Testis (tissue), 2 donors: Measurements from ENCODE around the gene TTLL9.

Experiments used
- POLR2A ChIP-seq: fragments of 450-650 bp; IDR thresholded peaks from one replicate; pipeline ENCODE4 v1.6.1; 2017; ENCODE audit warnings: antibody characterized with exemption, mild to moderate bottlenecking, moderate library complexity
- TF ChIP-seq, protein P1 (sequence below), 3 experiments: fragments of 450-650 bp in 2 of 3; fragments of 200-600 bp in 1 of 3; sonication (generic) in 1 of 3; IDR thresholded peaks; one replicate each; pipeline ENCODE4 v1.5.1; 2016 to 2019; ENCODE audit warnings: antibody characterized with exemption in 3 of 3, mild to moderate bottlenecking in 2 of 3, moderate library complexity in 1 of 3

- TF ChIP-seq, protein P1, sequence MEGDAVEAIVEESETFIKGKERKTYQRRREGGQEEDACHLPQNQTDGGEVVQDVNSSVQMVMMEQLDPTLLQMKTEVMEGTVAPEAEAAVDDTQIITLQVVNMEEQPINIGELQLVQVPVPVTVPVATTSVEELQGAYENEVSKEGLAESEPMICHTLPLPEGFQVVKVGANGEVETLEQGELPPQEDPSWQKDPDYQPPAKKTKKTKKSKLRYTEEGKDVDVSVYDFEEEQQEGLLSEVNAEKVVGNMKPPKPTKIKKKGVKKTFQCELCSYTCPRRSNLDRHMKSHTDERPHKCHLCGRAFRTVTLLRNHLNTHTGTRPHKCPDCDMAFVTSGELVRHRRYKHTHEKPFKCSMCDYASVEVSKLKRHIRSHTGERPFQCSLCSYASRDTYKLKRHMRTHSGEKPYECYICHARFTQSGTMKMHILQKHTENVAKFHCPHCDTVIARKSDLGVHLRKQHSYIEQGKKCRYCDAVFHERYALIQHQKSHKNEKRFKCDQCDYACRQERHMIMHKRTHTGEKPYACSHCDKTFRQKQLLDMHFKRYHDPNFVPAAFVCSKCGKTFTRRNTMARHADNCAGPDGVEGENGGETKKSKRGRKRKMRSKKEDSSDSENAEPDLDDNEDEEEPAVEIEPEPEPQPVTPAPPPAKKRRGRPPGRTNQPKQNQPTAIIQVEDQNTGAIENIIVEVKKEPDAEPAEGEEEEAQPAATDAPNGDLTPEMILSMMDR (IDR thresholded peaks at IDR 0.05) = no peak
- TF ChIP-seq POLR2A = no peak
These were observed 25.1 kb upstream of the TTLL9 start, which contains the start of gene FOXS1 for GRCh38 chr20:31845300-31845863.
